Eye (tissue), 1 donor: ENCODE results near the gene MED13L.
A peak's percentile ranks its signal among the peaks of the same experiment; 100 is the strongest.
"Not testable (repeated sequence)": the region's sequence is repeated elsewhere in the genome, so short reads cannot be mapped to it uniquely, and the experiment has no call there.

Experiments used
- DNase-seq: peaks from one replicate; pipeline ENCODE4 v3.0.0-alpha.2; 2015

The MED13L gene

DNA sequence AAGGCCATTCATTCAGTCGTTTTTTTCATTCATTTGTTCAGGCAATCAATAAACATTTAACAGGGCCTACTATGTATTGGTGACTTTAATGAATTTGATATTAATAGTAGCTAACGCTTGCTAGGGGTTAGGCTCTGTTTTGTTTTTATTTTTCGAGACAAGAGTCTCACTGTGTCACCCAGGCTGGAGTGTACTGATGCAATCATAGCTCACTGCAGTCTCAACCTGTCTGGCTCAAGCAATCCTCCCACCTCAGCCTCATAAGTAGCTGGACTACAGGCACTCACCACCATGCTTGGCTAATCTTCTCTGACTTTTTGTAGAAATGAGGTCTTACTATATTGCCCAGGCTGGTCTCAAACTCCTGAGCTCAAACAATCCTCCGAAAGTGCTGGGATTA is 25.6 kb upstream of the MED13L start:
- DNase-seq: no peak

DNA sequence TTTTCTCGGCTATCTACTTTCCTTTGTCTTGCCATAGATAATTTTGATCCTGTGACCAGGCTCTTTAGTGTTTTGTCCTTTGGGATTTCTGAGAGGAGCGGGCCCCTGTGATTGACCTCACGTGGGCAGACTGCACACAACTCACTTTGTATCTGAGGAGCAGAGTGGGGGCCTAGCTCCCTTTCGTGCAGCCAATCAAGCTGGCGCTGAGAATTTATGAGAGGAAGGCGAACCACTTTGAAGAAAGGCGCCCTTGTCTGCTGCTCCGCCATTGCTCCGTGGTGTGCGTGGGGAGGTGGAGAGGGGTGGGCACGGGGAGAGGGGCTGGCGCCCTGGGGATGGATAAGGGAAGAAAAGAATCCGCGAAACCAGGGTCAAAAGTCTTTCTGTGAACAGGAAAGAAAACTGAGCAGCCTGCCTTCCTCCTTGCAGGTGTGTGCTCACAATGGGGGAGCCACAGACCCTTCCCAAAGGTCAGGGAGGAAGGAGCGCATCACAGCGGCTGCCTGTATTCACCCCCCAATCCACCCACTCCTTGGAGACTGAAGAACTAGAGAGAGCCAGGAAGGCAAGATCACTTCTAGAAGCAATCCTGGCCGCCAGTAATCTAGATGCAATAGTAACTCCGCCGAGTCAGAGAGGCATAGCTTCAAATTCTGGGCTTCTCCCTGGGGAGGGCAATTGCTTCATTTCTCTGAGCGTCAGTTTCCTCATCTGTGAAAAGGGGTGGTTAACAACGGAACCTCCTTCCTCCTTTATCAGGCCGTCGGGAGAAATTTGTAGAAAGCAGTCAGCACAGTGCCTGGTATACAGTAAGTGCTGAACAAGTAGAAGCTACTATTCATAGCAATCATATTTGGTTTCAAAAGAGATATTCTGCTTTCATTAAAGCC is 24.9 kb upstream of the MED13L start:
- DNase-seq: peak; percentile 30

DNA sequence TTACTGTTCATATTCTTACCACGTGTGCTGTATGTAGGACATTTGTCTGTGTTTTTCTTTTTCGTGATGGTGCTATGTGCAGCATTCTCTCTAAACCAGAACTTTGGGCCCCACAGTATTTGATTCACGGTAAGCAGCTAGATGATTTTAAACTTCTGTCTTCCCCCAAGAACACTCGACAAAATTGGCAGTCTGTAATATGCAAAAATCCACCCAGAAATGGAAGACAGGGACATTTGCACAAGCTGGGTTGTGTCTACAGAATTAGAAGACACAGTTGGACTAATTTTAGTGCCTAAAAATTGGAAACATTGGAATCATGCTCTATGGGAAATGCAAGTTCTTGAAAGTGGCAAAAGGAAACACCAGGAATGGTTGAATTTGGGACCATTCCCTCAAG is 24.1 kb upstream of the MED13L start:
- no peak for DNase-seq

DNA sequence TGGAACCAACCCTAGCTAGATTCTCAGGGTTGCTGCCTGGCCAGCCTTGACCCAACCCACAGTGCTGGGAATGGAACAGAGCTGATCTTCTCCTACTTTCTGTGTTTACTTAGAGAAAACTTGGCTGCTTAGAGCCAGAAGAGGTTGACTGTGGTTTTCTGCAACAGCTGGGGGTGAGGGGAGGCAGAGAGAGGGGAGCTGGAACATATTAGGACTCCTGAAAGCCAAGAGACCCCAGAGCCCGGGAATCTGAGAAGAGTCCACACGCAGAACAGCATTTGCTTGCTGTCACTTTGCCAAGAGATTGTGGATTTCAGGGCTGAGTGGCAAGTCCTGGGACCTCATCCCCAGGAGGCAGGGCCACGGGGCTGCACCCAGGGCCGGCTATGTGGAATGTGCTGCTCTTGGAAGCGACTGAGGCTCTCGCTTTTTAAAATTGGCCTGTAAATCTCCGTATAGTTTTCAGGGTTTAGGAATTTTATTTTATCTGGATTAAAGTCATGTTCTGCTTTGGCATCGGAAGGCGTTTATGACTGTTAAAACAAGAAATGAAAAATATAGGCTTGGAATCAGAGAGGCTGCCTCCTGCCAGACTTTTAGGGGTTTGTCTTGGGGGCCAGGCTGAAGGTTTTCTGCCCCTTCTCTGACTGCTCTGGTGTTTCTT is 22.3 kb upstream of the MED13L start:
- peak; percentile 64 for DNase-seq

DNA sequence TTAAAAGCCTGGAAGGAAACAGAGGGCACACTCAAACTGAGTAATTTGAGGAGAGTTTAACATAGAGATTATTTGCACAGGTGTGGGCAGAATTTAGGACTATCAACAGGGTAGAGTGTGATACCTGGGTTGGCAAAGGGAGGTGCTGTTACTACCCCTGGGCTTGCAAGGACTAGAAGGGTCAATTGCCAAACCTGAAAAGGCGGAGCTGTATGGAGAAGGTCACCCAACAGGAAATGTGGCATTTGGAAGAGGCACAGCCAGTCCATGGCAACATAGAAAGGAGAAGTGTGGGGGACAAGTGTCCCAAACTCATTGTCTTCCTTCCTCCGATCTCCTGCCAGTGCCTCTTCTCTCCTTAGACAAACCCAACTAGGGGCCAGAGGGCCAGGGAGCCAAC is 21.6 kb upstream of the MED13L start:
- DNase-seq: no peak

DNA sequence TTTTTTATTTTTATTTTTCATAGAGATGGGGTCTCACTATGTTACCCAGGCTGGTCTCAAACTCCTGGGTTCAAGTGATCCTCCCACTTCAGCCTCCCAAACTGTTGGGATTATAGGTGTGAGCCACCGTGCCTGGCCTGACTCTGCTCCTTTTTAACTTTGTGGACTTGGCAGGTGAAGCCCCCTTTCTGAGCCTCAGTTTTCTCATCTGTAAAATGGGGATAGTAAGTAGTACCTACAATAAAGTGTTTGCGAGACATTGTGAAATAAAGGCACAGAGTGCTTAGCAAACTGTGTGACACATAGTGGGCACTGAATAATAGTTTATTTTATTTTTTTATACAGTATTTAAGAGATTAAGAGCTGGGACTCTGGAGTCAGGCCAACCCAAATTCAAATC is 21.1 kb upstream of the MED13L start:
- DNase-seq: no peak

DNA sequence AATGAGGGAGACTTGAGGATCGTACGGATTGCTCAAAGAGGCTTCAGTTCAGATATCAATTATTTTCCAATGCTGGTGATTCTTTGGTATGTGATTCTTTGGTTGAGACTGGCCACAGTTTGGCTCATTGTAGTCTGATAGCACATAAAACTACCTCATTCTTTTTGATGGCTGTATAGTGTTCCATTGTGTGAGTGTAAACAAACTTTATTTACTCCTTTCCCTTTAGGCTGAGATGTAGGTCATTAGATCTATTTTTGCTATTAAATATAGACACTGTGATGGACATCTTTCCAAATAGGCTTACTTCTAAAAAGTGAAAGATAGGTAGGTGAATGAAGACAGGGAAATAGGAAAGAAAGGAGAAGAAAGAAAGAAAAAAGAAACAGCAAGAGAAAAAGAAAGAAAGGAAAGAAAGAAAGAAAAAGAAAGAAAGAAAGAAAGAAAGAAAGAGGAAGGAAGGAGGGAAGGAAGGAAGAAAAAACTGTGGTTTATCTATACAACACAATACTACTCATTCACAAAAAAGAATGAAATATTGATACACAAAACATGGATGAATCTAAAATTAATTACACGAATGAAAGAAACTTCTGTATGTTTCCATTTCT is 19.8 kb upstream of the MED13L start:
- DNase-seq: no peak

DNA sequence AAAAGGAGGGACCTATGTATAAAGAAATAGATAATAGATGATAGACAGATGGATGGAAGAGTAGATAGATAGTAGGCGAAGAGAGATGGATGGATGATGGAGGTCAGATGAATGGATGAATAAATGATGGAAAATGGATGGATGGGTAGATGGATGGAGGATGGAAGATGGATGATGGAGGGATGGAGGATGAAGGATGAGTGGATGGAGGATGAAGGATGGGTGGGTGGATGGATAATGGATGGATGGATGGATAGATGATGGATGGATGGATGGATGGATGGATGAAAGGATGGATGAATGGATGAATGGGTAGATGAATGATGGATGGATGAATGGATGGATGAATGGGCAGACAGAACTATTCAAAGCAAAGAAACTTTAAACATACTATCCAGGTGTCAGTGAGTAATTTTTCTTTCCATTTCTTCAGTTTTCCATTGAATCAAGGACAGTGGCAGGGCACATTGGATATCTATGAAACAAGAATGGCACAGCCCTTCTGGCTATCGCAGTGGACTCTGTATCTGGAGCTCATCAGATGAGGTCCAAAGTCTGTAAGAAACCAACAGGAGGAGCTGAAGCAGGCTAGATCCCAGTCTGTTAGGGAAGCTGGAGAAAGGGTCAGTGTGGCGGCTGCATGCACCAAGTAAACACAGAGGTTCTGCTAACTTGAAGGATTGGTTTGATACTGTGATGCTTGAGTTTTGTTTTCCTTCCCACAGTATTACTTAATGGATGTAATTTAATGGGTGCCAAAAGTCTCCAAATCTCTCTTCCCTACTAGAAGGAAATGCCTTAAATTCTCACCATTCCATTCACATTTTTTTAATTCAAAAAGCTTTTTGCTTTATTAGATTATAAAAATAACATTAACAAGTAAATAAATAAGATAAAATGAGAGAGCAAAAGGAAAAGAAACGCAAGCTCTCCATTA is 18.1 kb upstream of the MED13L start:
- no peak for DNase-seq

DNA sequence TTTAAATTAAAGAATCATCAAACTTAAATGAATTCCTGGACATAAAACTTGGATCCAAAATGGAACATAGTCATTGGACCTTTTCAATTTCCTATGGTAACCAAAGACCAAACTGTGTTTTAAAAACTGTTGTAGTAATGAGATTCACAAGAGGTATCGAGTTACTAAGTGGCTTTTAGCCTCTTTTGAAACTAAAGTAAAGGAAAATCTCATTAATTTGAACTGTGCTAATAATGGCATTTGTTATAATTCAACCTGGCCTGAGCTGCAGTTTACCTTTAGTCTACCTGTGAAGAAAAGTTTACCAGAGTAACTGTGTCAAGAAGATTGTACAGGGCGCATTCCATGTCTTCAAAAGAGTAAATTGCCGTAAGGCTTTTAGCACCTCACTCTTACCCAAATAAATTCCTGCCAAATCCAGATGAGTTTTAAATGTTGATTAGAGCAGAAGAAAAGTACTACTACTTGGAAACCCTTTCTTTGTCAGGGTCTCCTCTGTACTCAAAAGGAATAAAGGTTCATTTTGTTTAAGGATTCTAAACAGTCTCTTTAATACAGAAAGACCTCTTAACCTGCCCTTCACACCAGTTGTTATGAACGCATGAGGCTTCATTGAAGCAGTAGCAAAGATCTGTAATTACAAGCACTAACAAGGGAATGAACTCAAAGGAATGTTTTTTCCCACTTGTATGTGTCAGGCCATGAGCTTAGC is 17.1 kb upstream of the MED13L start:
- peak; percentile 37 for DNase-seq

DNA sequence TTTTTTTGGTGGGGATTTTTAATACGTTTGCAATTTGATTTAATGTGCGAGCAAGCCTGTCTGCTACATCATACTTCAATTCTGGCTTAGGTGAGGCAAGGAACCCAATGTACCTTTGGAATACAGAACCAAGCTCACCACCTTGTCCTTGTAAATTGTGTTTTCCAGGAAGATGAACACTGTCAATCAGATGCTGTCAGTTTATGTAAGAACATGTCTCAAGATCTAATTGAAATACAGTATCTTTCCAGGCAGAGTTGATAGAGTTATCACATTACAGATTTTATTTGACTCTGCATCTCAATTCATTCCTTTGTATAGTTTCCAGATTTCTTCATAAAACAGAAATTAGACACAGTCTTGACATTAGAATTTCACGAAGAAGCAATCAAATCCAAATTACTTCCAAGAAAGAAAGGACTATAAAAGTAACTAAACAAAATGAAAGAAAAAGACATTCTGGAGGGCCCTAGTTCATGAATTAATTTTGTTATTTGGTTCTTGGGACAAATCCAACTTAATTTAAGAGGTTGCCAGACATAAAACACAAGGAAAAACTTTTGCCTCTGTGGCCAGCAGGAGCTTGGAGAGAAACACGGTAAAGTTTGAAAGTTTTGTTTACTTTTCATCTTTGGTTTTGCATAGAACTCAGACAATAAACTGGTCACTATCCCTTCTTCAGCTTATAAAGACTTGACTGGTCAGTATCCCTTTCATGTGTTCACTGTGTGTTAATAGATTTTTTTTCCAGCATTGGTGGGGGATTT is 16.4 kb upstream of the MED13L start:
- DNase-seq: peak; percentile 30

DNA sequence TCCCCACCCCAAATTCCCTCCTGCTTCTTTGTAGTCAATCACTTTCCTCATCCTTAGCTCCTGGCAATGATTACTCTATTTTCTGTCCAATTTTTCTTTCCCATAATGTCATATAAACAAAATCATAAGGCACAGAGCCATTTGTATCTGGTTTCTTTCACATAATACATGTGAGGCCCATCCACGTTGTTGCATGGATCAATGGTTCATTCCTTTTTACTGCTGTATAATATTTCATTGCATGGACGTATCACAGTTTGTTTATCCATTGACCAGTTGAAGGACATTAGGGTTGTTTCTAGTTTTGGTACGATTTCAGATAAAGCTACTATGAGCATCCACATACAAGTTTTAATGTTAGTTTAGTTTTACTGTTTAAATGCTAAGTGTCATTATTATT is 13.7 kb upstream of the MED13L start:
- no peak for DNase-seq

DNA sequence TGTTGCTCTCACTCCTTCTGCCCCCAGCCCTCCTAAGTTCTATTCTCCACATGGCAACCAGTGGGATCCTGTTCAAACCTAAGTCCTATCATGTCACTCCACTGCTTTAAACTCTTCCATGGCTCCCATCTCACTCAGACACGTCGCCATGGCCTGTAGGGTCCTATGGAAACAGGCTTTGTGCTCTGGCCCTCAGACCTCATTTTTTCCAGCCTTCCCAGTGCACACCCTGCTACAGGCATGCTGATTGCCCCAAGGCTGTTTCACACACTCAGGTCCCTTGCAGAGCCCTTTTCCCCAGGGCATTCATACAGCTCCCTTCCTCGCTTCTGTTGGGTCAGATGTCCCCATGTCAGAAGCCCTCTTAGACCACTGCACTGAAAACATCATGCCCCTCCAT is 11.2 kb upstream of the MED13L start:
- no peak for DNase-seq

DNA sequence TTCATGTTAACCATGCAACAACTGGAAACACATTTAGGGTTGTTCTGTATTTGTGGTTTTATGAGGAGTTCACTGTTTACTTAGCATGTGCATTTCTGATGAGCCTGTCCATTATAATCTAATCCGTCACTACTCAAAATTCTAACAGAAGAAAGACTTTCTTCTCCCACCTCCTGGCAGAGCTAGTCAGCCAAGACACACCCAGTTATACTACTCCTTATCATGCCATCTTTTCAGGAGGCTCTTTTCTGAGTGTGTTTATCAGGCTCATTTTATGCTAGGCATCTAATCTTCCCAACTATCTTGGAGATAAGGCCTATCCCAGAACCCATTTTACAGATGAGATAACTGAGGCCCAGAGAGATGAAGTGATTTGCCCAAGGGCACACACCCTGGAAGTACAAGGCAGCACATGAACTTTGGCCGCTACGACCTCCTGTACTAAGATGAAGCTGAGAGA is 10.4 kb upstream of the MED13L start:
- DNase-seq: no peak

DNA sequence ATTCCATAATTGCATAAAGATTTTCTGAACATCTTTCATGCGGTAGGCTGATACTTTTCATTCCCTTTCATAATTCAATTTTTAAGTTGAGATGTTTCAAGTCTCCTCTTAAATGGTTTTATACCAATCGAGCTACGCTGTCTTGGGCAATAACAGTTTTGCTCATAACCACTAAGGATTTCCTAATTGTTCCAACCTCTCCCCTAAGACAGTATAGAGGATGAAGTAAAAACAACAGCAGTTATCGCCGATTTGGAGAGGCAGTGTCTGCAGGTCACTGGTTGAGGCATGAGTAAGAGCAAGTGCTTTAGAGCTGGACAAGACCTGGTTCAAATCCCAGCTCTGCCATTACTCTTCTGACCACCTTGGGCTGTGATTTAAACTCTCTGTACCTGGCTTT is 6.9 kb upstream of the MED13L start:
- DNase-seq: no peak

DNA sequence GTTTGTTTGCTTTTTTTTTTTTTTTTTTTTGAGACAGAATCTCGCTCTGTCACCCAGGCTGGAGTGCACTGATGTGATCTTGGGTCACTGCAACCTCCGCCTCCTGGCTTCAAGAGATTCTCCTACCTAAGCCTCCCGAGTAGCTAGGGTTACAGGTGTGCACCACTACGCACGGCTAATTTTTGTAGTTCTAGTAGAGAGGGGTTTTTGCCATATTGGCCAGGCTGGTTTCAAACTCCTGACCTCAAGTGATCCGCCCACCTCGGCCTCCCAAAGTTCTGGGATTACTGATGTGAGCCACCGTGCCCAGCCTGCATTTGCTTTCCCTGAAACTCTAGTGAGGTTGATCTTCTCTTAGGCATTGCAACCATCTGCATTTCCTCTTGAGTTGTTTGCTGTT is 6.4 kb upstream of the MED13L start:
- not testable (repeated sequence) for DNase-seq

DNA sequence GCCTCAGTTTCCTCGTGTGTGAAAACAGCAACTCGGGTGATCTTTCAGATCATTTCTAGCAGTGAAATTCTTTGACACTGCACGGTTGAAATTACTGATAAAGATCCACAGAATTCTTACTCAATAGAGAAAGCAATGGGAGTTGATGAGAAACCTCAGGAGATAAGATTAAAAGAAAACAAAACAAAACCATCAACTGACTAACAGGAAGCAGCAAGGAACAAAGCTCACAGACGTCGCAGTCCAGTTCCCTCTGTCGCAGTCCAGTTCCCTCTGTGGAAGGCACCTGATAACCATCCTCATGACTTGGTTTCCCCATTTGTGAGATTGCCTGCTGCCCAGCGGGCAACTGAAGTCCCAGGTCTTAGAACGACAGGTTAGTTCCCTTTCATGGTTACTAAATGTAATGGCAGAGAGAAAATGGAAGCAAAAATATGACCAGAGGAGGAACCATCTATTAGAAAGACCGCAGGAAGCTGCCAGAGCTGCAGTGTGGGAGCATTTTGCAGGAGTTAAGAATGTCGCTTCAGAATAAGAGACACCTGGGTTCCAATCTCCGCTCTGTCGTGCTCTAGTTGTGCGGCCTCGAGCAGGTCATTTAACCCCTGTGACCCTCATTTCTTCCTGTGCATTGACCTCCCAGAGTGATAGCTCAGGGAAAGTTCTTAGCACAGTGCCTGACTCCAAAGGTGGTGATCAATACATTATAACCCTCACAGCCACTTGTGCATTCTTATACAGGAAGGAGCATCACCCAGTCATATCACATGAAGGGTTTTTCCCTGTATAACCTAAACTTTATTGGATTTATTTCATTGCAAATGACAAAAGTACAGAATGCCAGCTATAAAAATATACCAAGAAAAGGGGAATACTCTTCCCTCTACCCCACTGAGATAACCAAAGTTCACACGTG is 5.1 kb upstream of the MED13L start:
- DNase-seq: no peak

DNA sequence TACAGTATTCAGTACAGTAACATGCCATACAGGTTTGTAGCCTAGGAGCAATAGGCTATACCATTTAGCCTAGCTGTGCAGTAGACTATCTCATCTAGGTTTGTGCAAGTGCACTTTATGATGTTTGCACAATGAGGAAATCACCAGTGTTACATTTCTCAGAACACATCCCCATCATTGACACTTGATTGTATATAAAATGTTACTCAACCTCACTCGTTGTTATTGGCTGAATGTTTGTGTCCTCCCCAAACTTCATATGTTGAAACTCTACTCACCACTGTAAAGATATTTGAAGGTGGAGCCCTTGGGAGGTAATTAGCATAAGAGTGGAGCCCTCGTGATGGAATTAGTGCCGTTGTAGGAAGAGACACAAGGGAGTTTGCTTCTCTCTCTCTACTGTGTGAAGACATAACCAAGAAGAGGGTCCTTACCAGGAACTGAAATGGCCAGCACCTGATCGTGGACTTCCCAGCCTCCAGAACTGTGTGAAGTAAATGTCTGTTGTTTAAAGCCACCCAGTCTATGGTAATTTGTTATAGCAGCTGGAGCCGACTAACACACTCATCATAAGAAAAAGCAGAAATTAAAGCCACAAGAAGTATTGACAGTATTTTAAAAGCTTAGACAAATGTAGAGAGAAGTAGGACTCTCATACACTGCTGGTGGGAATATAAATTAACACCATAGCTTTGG is 3.2 kb upstream of the MED13L start:
- no peak for DNase-seq

DNA sequence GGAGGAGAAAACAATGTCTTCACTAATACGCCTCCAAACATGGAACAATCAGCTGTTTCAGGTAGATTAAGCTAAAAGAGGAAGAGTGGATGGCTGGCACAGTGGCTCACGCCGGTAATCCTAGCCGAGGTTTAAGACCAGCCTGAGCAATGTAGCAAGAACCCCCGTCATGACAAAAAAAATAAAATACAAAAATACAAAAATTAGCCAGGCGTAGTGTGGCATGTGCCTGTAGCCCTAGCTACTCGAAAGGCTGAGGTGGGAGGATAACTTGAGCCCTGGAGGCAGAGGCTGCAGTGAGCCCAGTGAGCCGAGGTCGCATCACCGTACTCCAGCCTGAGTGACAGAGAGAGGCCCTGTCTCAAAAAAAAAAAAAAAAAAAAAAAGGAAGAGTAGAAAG is 1.2 kb upstream of the MED13L start:
- DNase-seq: no peak

DNA sequence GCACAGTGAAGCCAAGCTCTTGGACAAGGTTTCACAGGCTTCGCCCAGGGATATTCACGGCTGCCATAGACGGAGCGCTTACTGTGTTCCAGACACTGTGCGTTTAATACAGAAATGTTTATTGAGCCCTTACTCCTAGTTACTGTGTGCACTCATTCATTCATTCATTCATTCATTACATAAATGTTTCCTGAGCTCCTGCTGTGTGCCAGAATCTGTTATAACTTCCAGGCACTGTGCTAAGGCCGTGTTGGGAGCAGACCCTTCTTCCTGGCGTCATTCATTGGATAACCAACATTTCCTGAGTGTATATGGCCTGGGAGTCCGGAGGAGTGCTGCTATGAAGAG is 760 bp upstream of the MED13L start:
- no peak for DNase-seq
